Activated B cell treated with CpG ODN at 0.5 μM for 24 hours (primary cell): ENCODE measurements around the gene CASR. TPM values are rescaled to one million over a fixed set of nuclear protein-coding genes. Genes with fewer than 3 reads are reported as not detected.

Experiments
- ATAC-seq: fragments of 200-7000 bp; cut with Tn5 transposase; one replicate; pipeline ENCODE4 v1.10.0; 2021; ENCODE audit warnings: low read depth, mild to moderate bottlenecking, moderate library complexity
- CTCF ChIA-PET: fragments of 350-600 bp; sonication (Branson Sonifier 250); formaldehyde crosslinking; loops from one replicate; lab custom pipeline; 2021; ENCODE audit warnings: antibody characterized with exemption; lab: Charles Lee
- POLR2A ChIA-PET: fragments of 350-600 bp; sonication (Branson Sonifier 250); formaldehyde crosslinking; loops from one replicate; lab custom pipeline; 2021; ENCODE audit warnings: antibody characterized with exemption; lab: Charles Lee
- DNase-seq: peaks from one replicate; pipeline ENCODE4 v3.0.0; 2022
- H3K27ac Mint-ChIP-seq: one replicate; pipeline ENCODE4 v1.8.0; 2020; ENCODE audit warnings: mixed read lengths
- H3K27me3 Mint-ChIP-seq: one replicate; pipeline ENCODE4 v1.8.0; 2021; ENCODE audit warnings: mixed read lengths
- H3K36me3 Mint-ChIP-seq: one replicate; pipeline ENCODE4 v1.8.0; 2021; ENCODE audit warnings: low read depth, mixed read lengths
- H3K4me1 Mint-ChIP-seq: one replicate; pipeline ENCODE4 v1.8.0; 2021; ENCODE audit warnings: mixed read lengths
- H3K4me3 Mint-ChIP-seq: one replicate; pipeline ENCODE4 v1.8.0; 2020; ENCODE audit warnings: mild to moderate bottlenecking, mixed read lengths
- H3K9me3 Mint-ChIP-seq: one replicate; pipeline ENCODE4 v1.8.0; 2020; ENCODE audit warnings: mixed read lengths
- intact Hi-C: fragments of 100-400 bp; cut with micrococcal nuclease; formaldehyde crosslinking; loops from one replicate; pipeline ENCODE4 v1.15.1; 2024
- total RNA-seq: library from RNA; stranded (reverse); gene quantifications from 2 replicates; pipeline ENCODE4 v1.2.3, GENCODE V29; 2022
- TF ChIP-seq, protein P1 (sequence below): fragments of 200-600 bp; IDR thresholded peaks from one replicate; pipeline ENCODE4 v1.8.0; 2022; ENCODE audit warnings: antibody characterized with exemption, mild to moderate bottlenecking

Gene CASR
- total RNA-seq, 1 donor from 2014 or later = 0.02 TPM

DNA sequence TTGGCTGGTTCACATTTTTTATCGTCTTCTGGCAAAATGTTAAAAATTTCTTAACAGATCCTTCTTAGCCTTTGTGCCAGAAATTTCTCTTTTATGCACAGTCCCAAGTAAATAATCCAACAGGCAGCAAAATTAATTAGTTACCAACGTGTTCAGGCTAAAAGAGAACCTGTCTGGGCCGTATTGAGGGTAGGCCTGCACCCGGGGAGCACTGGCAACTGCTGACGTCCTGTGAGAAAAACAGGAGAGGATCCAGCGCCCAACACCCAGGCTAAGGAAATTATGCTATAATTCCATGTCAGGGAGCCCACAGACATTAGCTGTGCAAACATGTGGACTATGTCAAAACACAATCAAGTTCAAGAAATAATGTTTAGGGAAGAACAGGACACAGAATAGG is 110.9 kb downstream of the CASR start:
- ChIA-PET CTCF (interaction anchor here (0.6 kb wide), 1 partner anchor 35 kb away, joined by 3 read pairs; no protein-coding TSS in a partner anchor), POLR2A (no interaction called here)
- TF ChIP-seq, protein P1, sequence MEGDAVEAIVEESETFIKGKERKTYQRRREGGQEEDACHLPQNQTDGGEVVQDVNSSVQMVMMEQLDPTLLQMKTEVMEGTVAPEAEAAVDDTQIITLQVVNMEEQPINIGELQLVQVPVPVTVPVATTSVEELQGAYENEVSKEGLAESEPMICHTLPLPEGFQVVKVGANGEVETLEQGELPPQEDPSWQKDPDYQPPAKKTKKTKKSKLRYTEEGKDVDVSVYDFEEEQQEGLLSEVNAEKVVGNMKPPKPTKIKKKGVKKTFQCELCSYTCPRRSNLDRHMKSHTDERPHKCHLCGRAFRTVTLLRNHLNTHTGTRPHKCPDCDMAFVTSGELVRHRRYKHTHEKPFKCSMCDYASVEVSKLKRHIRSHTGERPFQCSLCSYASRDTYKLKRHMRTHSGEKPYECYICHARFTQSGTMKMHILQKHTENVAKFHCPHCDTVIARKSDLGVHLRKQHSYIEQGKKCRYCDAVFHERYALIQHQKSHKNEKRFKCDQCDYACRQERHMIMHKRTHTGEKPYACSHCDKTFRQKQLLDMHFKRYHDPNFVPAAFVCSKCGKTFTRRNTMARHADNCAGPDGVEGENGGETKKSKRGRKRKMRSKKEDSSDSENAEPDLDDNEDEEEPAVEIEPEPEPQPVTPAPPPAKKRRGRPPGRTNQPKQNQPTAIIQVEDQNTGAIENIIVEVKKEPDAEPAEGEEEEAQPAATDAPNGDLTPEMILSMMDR = no peak
- Mint-ChIP-seq H3K36me3 (no peaks in the 10 kb centered on the region), H3K4me1 (peaks cover 16% of the 10 kb centered on the region), H3K27me3 (peaks cover 2% of the 10 kb centered on the region), H3K27ac (no peak overlapping the region), H3K4me3 (no peak overlapping the region), H3K9me3 (no peaks in the 10 kb centered on the region)
- DNase-seq = no peak
- intact Hi-C loops = no loop called here
- ATAC-seq = no peak

DNA sequence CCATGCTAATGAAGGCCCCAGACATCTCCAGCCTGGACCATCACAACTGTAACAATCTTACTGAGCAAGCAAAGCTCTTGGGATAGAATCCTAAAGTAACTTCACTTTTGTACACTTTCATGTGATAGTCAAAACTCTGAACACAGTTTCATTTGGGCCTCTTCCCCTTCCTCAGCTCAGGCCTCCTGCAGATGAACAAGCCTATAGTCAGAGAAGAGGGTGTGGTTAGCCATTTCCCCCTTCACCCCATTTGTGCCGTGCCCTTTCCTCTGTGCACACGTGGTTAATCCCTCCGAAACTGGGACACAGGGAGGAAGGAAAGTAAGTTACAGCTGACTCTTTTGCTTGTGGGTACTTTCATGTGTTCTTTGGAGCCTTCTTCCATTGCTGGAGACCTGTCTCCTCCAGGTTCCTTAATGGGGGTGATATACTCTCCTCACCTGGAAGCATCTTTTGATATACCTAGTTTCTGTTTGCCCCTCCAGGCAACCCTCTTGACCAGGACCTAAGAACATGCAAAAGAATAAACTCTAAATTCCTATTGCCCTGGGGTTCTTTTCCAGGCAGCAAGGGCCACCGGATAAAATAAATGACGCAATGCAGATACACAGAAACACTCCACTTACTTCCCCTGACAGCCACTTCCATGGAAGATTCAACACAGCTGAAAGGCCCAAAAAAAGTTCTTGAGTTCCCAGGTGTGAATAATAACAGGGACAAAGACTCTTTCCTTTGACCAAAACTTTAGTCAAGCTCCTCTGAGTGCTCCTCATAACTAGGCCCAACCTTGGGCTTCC is 112.0 kb downstream of the CASR start:
- Mint-ChIP-seq H3K27ac (no peak overlapping the region), H3K27me3 (peaks cover 2% of the 10 kb centered on the region), H3K4me1 (peaks cover 17% of the 10 kb centered on the region), H3K4me3 (no peak overlapping the region), H3K9me3 (peaks cover 4% of the 10 kb centered on the region), H3K36me3 (no peaks in the 10 kb centered on the region)
- ChIA-PET CTCF (interaction anchor here (1.1 kb wide), 1 partner anchor 12 kb away, joined by 3 read pairs; no protein-coding TSS in a partner anchor), POLR2A (interaction anchor here (0.5 to 0.6 kb wide), 2 partner anchors 53 to 312 kb away, joined by 3 read pairs; no protein-coding TSS in a partner anchor)
- intact Hi-C loops = no loop called here
- DNase-seq = no peak
- TF ChIP-seq, protein P1 = no peak
- no peak for ATAC-seq

- Mint-ChIP-seq H3K36me3 (no peaks in the 10 kb centered on the region), H3K9me3 (peaks cover 5% of the 10 kb centered on the region), H3K4me1 (peaks cover 20% of the 10 kb centered on the region), H3K27ac (no peak overlapping the region), H3K4me3 (no peak overlapping the region), H3K27me3 (no peaks in the 10 kb centered on the region)
- TF ChIP-seq, protein P1 = no peak
- intact Hi-C loops = loop anchor here (2.0 kb wide), 1 partner anchor 197 kb away; no protein-coding TSS in a partner anchor
- no peak for DNase-seq
- ChIA-PET POLR2A (no interaction called here), CTCF (no interaction called here)
- peak; percentile 47 for ATAC-seq
Measured at GRCh38 chr3:122298239-122298638, 114.8 kb downstream of the CASR start.

- ChIA-PET CTCF (interaction anchor here (0.6 to 1.8 kb wide), 3 partner anchors 197 to 753 kb away, joined by 3 to 5 read pairs (median 4); partner anchors contain the start of gene POLQ), POLR2A (interaction anchor here (0.6 kb wide), 1 partner anchor 745 kb away, joined by 6 read pairs; no protein-coding TSS in a partner anchor)
- no peak for ATAC-seq
- no peak for DNase-seq
- peaks cover 20% of the 10 kb centered on the region for H3K4me1 Mint-ChIP-seq
- H3K9me3 Mint-ChIP-seq = peaks cover 5% of the 10 kb centered on the region
- no peaks in the 10 kb centered on the region for H3K27me3 Mint-ChIP-seq
- no peak overlapping the region for H3K27ac Mint-ChIP-seq
- no peaks in the 10 kb centered on the region for H3K36me3 Mint-ChIP-seq
- no peak overlapping the region for H3K4me3 Mint-ChIP-seq
- TF ChIP-seq, protein P1 = no peak
- intact Hi-C loops = loop anchor here (2.0 kb wide), 1 partner anchor 198 kb away; no protein-coding TSS in a partner anchor
Measured at GRCh38 chr3:122299215-122299614, 115.7 kb downstream of the CASR start.
